Activated T-helper 2 cell treated with anti-CD3 and anti-CD28 coated beads, Interferon-gamma antibody, Interleukin-2, Interleukin-4, amounts not matched to agents 10 μg/mL and 5 μg/mL and 100 μg/mL, durations not matched to agents 14 hours and 24 hours and 36 hours (primary cell): ENCODE results near the gene STARD13. TPM values are rescaled to one million over a fixed set of nuclear protein-coding genes. Genes with fewer than 3 reads are reported as not detected.

Source experiments
- DNase-seq: peaks from one replicate; pipeline ENCODE4 v3.0.0; 2021; ENCODE audit warnings: low spot score
- H3K27ac Mint-ChIP-seq: one replicate; pipeline ENCODE4 v1.8.0; 2021; ENCODE audit warnings: mixed read lengths
- H3K27me3 Mint-ChIP-seq: one replicate; pipeline ENCODE4 v1.8.0; 2021; ENCODE audit warnings: low read depth, mixed read lengths
- H3K36me3 Mint-ChIP-seq: one replicate; pipeline ENCODE4 v1.8.0; 2021; ENCODE audit warnings: low read depth, mixed read lengths
- H3K4me1 Mint-ChIP-seq: one replicate; pipeline ENCODE4 v1.8.0; 2021; ENCODE audit warnings: low read depth, mixed read lengths
- H3K4me3 Mint-ChIP-seq: one replicate; pipeline ENCODE4 v1.8.0; 2021; ENCODE audit warnings: low read depth, mild to moderate bottlenecking, moderate library complexity, mixed read lengths
- H3K9me3 Mint-ChIP-seq: one replicate; pipeline ENCODE4 v1.8.0; 2021; ENCODE audit warnings: mixed read lengths
- intact Hi-C: fragments of 100-400 bp; cut with micrococcal nuclease; formaldehyde crosslinking; loops from one replicate; pipeline ENCODE4 v1.15.1; 2023
- total RNA-seq: library from RNA; stranded (reverse); gene quantifications from 2 replicates; pipeline ENCODE4 v1.2.3, GENCODE V29; 2022

The STARD13 gene
- total RNA-seq, 1 donor from 2014 or later, result 1.5 TPM

- H3K27me3 Mint-ChIP-seq, result peaks cover 4% of the 10 kb centered on the region
- intact Hi-C loops, result no loop called here
Observed at GRCh38 chr13:33233547-33233946, 52.0 kb downstream of the STARD13 start.

GRCh38 chr13:33232883-33233282 is 52.7 kb downstream of the STARD13 start:
- intact Hi-C loops, result no loop called here
- no peak for DNase-seq
- Mint-ChIP-seq H3K27ac (no peak overlapping the region), H3K27me3 (peaks cover 4% of the 10 kb centered on the region), H3K4me3 (no peak overlapping the region), H3K4me1 (peaks cover 6% of the 10 kb centered on the region), H3K9me3 (no peaks in the 10 kb centered on the region), H3K36me3 (no peaks in the 10 kb centered on the region)

More at GRCh38 chr13:33233547-33233946, 52.0 kb downstream of the STARD13 start:
- Mint-ChIP-seq H3K4me1 (peaks cover 6% of the 10 kb centered on the region), H3K27ac (no peak overlapping the region), H3K4me3 (no peak overlapping the region), H3K9me3 (no peaks in the 10 kb centered on the region), H3K36me3 (no peaks in the 10 kb centered on the region)
- no peak for DNase-seq

GRCh38 chr13:33231339-33231738 is 54.2 kb downstream of the STARD13 start:
- Mint-ChIP-seq H3K4me3 (no peak overlapping the region), H3K4me1 (peaks cover 6% of the 10 kb centered on the region), H3K27me3 (no peaks in the 10 kb centered on the region), H3K9me3 (no peaks in the 10 kb centered on the region), H3K36me3 (no peaks in the 10 kb centered on the region), H3K27ac (no peak overlapping the region)
- intact Hi-C loops, result no loop called here
- no peak for DNase-seq

- Mint-ChIP-seq H3K27me3 (no peaks in the 10 kb centered on the region), H3K36me3 (no peaks in the 10 kb centered on the region), H3K4me3 (no peak overlapping the region), H3K4me1 (peaks cover 6% of the 10 kb centered on the region), H3K27ac (no peak overlapping the region), H3K9me3 (no peaks in the 10 kb centered on the region)
- intact Hi-C loops, result no loop called here
- DNase-seq, result no peak
Observed at GRCh38 chr13:33230178-33230881, 55.2 kb downstream of the STARD13 start.

GRCh38 chr13:33229446-33230177 is 55.9 kb downstream of the STARD13 start:
- H3K36me3 Mint-ChIP-seq, result no peaks in the 10 kb centered on the region
- H3K4me3 Mint-ChIP-seq, result no peak overlapping the region
- intact Hi-C loops, result no loop called here
- H3K9me3 Mint-ChIP-seq, result peaks cover 1% of the 10 kb centered on the region
- no peak for DNase-seq
- no peaks in the 10 kb centered on the region for H3K27me3 Mint-ChIP-seq
- H3K27ac Mint-ChIP-seq, result no peak overlapping the region
- H3K4me1 Mint-ChIP-seq, result peaks cover 6% of the 10 kb centered on the region

- H3K4me3 Mint-ChIP-seq, result no peak overlapping the region
- H3K9me3 Mint-ChIP-seq, result peaks cover 9% of the 10 kb centered on the region
- intact Hi-C loops, result loop anchor here (1.0 kb wide), 2 partner anchors 313 to 494 kb away; no protein-coding TSS in a partner anchor
- H3K36me3 Mint-ChIP-seq, result no peaks in the 10 kb centered on the region
- no peak overlapping the region for H3K27ac Mint-ChIP-seq
- no peaks in the 10 kb centered on the region for H3K27me3 Mint-ChIP-seq
- DNase-seq, result no peak
- peaks cover 6% of the 10 kb centered on the region for H3K4me1 Mint-ChIP-seq
Observed at GRCh38 chr13:33228648-33229445, 56.7 kb downstream of the STARD13 start.

GRCh38 chr13:33227927-33228647 is 57.5 kb downstream of the STARD13 start:
- Mint-ChIP-seq H3K27ac (no peak overlapping the region), H3K36me3 (no peaks in the 10 kb centered on the region), H3K4me3 (no peak overlapping the region), H3K4me1 (peaks cover 6% of the 10 kb centered on the region), H3K9me3 (peaks cover 11% of the 10 kb centered on the region), H3K27me3 (no peaks in the 10 kb centered on the region)
- intact Hi-C loops, result loop anchor here (1.0 kb wide), 2 partner anchors 314 to 495 kb away; no protein-coding TSS in a partner anchor
- no peak for DNase-seq

- Mint-ChIP-seq H3K4me1 (peaks cover 6% of the 10 kb centered on the region), H3K27ac (no peak overlapping the region), H3K4me3 (no peak overlapping the region), H3K36me3 (no peaks in the 10 kb centered on the region), H3K27me3 (peaks cover 2% of the 10 kb centered on the region), H3K9me3 (peaks cover 11% of the 10 kb centered on the region)
- DNase-seq, result no peak
- intact Hi-C loops, result no loop called here
Observed at GRCh38 chr13:33224686-33225085, 60.9 kb downstream of the STARD13 start.

- H3K9me3 Mint-ChIP-seq, result peaks cover 11% of the 10 kb centered on the region
- DNase-seq, result no peak
- no peak overlapping the region for H3K27ac Mint-ChIP-seq
- peaks cover 6% of the 10 kb centered on the region for H3K4me1 Mint-ChIP-seq
- H3K4me3 Mint-ChIP-seq, result no peak overlapping the region
- peaks cover 2% of the 10 kb centered on the region for H3K27me3 Mint-ChIP-seq
- H3K36me3 Mint-ChIP-seq, result no peaks in the 10 kb centered on the region
- intact Hi-C loops, result no loop called here
Observed at GRCh38 chr13:33224191-33224590, 61.4 kb downstream of the STARD13 start.

GRCh38 chr13:33219926-33220325 is 65.6 kb downstream of the STARD13 start:
- no peaks in the 10 kb centered on the region for H3K4me1 Mint-ChIP-seq
- DNase-seq, result no peak
- H3K36me3 Mint-ChIP-seq, result no peaks in the 10 kb centered on the region
- intact Hi-C loops, result no loop called here
- H3K9me3 Mint-ChIP-seq, result peaks cover 11% of the 10 kb centered on the region
- H3K27ac Mint-ChIP-seq, result no peak overlapping the region
- peaks cover 2% of the 10 kb centered on the region for H3K27me3 Mint-ChIP-seq
- H3K4me3 Mint-ChIP-seq, result no peak overlapping the region

GRCh38 chr13:33218426-33218825 is 67.1 kb downstream of the STARD13 start:
- Mint-ChIP-seq H3K36me3 (no peaks in the 10 kb centered on the region), H3K4me3 (no peak overlapping the region), H3K27ac (no peak overlapping the region), H3K27me3 (peaks cover 6% of the 10 kb centered on the region), H3K4me1 (no peaks in the 10 kb centered on the region), H3K9me3 (no peaks in the 10 kb centered on the region)
- no peak for DNase-seq
- intact Hi-C loops, result no loop called here

- H3K4me3 Mint-ChIP-seq, result no peak overlapping the region
- no peak overlapping the region for H3K27ac Mint-ChIP-seq
- DNase-seq, result no peak
- peaks cover 6% of the 10 kb centered on the region for H3K27me3 Mint-ChIP-seq
- intact Hi-C loops, result no loop called here
- H3K36me3 Mint-ChIP-seq, result no peaks in the 10 kb centered on the region
- no peaks in the 10 kb centered on the region for H3K4me1 Mint-ChIP-seq
- H3K9me3 Mint-ChIP-seq, result no peaks in the 10 kb centered on the region
Observed at GRCh38 chr13:33218020-33218419, 67.5 kb downstream of the STARD13 start.
